A204.1 (cell line): ENCODE results near the gene SOD3.

Experiments used
- FAIRE-seq: peaks from 2 replicates; lab custom pipeline; 2012; peaks lifted over from hg19 to GRCh38; lab: Jason Lieb, UNC

The SOD3 gene

DNA sequence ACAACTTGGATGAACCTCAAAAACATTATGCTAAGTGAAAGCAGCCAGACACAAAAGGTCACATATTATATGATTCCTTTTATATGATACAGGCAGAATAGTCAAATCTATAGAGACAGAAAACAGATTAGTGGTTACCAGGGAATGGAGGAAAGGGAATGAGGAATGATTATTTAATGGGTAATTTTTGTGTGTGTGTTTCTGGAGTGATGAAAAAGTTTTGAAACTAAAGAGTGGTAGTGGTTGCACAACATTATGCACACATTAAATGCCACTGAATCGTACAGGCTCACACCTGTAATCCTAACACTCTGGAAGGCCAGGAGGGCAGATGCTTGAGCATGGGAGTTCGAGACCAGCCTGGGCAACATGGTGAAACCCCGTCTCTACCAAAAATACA, 19.6 kb upstream of the SOD3 start:
- FAIRE-seq: no peak

DNA sequence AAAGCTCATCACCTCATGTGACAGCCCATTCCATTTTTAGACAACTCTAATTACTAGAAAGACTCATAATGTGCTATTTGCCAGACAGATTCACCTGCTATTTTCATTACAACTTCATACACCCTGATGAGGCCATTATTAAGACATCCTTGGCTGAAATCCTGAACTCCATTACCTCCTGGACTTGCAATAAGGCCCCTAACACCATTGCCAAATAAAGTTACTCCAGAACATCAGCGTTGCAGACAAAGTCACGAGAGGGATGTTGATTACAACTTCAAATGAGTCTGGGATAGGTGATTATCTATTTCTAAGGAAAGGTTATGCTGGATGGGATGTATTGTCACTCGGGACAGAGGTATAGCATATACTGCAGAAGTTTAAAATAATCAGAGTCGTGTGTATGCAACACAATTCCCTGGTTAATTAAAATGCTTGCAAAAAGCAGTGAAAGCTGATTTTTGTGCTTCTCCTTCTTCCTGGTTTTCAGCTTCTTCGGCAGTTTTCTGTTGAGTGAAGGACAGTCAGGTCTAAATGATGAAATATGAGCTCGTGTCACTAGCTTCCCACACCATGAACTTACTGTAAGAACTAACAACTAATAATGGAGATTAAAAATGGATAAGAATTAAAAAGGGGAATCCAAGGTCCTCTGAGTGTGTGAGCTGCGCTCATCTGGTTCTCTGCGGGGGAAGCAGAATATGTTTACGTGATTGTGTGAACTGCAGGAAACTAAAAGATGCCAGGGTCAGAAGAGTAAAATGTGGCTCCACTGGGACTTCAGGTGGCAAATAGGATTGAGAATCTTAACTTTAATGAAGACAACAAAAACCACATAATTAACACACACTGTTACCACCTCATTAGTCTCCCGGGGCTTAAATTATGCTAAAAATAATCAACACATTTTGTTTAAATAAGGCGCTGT, 17.6 kb upstream of the SOD3 start:
- no peak for FAIRE-seq

DNA sequence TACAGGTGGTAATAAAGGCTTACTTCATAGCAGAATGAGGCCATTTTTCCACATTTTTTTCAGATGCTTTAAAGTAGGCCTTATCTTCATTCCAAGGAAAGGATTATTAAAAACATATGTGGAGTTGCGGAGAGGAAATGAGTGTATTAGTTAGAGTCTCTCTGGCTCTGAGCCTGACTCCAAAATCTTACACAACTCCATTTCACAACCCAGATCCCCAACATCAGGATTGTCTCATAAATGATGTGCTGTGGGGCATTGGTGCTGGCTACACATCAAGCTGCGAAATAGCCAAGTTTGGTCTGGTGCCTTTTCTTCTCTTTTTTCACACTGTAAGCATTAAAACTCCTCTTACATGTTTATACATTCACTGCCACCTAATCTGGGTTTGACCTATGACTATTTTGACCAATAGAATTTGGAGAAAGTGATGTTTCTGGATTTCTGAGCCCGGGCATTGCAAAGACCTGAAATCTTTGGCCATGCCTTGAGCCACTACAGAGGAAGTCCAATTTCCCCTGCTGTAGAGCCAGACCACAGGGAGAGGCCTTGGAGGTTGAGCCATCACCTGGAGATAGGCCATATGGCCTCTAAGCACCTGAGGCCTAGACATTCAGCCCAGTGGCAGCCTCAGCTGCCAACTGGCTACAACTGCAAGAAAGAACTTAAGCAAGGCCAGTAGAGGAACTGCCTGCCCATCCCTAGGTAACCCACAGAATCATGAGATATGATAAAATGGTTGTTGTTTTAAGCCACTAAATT, 16.7 kb upstream of the SOD3 start:
- FAIRE-seq: no peak

DNA sequence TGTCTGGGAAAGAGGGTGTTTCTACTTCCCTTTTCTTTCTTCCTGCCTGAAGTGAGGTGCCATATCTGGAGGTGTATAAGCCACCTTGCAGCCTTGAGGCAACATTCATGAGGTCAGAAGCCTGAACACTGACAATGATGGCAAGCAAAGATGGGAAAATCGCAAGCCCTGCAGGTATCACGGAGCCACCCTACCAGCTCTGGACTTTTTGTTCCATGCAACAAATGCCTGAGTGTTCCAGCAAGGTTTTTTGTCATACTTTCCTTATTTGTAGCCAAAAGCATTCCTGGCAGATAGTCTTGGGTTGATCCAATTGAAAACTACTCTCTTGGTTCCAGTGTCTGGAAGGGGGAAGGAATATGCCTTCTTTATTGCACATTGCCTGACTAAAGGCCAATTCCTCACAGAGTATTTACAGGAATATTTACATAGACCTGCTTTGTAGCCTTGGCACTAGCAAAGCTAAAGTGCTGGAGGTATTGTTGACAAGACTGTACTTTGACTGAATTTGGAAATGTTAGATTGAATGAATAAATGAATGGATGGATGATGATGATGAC, 14.4 kb upstream of the SOD3 start:
- no peak for FAIRE-seq

DNA sequence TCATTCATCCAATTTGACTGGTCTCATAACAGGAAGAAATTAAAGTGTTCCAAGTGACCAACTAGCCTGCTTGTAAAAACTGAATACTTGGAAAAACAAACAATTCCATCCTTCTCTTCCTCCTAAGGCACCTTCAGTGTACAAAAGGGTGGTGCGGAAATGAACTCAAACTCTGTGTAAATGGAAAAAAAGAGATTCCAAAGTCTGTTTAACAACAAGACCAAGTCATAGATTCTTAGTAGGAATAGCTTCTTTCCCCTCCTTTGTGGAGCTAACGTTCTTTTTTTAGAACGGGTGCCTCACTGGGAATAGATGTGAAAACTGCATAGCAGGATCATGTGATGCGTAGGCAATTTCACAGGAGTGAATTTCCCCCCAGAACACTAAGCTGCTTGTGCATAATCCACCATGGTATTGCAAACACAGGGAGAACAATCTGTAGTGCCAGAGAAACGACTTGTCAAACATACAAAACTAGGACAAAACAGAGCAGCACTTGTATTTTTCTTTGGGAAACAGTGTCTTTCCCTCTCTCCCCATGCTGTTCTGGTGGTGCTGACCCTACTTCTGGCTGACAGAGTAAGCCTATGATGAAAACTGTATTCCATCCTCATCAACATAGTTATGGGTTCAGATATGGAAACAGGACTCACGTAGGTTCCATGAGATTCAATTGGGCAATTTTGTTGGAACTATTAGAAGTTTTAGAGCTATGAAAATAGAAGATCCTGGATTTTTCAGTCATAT, 13.2 kb upstream of the SOD3 start:
- FAIRE-seq: no peak

DNA sequence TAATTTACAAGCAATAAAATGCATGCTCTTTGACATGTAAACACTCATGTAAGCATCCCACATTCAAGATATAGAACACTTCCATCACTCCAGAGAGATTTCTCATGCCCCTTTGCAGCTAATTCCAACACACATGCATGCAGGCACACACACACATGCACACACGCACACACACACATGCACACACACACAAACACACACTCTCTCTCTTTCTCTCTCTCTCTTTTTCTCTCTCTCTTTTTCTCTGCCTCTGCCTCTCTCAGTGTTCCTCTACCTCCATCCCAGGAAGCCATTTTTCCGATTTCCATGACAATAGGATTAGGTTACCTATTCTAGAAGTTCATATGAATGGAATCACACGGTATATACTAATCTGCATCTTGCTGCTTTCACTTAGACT, 11.9 kb upstream of the SOD3 start:
- FAIRE-seq: no peak

DNA sequence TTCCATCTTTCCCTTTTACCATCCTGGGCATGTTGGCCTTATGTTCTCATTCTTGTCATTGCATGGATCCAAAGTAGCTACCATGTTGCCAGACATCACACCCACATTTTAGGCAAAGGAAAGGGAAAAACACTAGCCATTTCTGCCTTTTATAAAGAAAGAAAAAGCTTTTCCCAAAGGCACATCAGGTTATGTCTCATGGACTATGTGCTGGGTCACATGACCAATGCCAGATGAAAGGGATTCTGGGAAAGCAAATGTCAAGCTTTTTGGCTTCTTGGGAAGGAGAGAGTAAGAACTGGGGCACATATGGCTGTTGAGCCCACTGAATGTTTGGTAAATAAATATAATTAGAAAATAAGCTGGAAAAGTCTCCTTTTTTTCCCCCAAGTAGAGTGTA, 4.3 kb upstream of the SOD3 start:
- FAIRE-seq: no peak

DNA sequence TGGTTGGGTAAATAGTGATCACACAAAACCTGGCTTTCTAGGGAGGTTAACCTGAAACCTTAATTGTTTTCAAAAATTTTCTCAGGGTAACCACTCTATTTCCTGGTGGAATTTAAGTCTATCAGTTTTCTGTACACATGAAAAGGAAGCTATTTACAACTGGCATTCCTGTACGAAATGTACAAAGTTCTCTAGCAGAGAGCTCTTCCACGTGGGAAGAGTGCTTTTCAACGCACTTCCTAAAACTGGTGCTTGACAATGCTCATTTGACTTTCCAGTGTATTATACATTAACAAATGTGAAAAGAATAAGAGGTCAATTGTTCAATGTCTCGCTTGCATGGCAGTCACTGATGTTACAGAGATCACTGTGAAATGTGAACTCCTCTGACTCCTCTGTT, 2.8 kb upstream of the SOD3 start:
- FAIRE-seq: no peak

DNA sequence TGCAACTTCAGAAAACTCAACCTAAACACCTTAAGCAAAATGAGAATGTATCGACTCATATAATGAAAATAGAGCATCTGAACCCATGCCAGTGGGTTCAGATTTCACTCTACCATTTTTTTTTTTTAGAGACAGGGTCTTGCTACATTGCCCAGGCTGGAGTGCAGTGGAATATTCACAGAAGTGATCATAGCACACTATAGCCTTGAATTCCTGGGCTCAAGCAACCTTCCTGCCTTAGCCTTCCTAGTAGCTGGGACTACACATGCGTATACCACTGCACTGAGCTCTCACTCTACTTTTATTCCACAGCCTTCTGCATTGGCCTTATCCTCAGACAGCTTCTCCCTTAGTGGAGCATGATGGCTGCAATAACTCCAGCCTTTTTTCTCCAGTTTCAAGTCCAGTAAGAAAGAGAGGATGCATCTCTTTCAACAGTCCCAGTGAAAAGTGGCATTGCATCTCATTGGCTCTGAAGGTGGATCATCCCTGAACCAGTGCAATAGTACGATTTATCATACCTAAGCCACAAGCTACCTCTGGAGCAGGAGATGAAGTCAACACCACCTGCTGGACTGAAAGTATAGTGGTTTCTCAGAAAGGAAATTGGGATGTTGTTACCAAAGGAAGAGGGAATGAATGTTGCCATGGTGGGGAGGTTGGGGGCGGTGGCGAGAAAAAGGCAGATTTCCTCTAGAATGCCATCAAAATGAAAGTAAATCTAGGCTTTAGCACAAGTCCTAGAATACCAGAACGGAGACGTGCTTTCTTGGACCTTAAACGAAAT, 2.0 kb upstream of the SOD3 start:
- no peak for FAIRE-seq

DNA sequence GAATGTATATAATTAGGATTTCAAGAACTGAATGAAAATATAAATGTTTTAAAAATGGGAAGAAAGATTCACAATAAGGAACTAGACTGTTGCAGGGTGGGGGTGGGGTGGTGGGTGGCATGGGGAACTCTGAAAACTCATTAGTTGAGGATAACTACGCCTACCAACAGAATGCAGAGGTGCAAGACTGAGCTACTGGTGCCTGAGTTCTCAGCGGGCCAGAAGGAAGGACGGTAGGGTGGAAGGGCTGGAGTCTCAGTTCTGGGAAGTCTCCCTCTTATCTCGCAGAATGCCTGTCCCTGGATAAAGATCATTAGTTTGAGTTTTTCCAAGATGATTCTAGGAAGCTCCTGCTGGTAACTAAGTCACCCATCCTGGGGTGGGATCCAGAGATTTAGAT, 1.3 kb upstream of the SOD3 start:
- FAIRE-seq: no peak

DNA sequence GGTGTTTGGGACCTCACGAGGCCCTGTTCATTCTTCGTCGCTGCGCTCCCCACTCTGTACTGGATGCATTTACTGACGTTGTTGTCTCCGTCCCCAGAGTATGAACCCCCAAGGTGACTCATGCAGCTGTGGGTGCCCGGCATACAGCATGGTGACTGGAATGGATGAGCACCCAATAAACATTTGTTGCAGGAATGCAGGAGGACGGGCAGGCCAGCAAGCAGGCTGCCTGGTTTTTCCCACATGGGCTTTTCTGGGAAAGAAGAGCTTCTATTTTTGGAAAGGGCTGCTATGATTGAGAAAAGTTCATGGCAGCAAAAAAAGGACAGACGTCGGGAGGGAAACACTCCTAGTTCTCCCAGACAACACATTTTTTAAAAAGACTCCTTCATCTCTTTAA, 893 bp upstream of the SOD3 start:
- FAIRE-seq: no peak

DNA sequence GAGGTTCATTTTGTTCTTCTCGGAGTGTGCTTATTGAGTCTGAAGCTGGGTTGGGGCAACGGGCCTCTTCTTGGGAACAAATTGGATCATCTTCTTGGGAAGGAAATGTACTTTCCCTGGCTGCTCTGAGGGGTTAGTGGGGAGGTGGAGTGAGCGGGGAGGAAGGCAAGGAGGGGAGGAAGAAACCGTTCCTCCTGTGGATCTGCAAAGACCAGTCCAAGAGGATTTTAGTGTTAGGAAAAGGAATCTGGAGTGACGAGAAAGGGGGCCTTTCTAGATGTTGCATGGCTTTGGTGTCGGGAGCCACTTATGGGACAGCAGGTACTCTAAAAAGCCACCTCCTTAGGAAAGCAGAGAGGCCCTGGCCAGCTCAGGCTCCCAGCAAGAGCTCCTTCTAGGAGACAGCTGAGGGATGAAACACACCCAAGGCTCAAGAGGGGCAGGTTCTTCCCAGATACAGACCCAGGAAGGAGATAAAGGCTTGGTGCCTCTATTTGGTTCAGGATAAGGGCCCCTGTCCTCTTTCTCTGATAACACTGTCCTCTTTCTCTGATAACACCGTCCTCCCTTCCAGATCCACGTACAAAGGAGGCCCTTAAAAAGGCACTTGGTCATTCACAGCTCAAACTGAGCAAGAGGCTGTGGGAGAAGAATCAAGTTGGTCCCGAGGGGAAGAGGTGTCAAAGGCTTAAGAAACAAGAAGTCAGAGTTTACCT, 451 bp downstream of the SOD3 start:
- no peak for FAIRE-seq

DNA sequence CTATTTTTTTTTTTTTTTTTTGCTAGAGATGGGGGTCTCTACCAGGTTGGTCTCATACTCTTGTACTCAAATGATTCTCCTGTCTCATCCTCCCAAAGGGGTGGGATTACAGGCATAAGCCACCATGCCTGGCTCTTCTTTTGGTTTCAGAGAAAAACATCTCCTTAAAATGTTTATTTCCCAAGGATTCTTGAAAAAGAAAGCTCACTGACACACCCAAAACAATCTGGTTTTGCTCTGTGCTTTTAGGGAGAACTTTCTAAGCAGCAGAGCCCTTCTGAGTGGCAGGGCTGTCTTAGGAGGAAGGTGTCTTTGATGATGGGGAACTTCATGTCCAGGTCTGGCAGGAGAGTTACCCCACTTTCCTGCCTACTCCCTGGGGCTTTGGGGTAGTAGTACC, 1.2 kb downstream of the SOD3 start:
- no peak for FAIRE-seq

DNA sequence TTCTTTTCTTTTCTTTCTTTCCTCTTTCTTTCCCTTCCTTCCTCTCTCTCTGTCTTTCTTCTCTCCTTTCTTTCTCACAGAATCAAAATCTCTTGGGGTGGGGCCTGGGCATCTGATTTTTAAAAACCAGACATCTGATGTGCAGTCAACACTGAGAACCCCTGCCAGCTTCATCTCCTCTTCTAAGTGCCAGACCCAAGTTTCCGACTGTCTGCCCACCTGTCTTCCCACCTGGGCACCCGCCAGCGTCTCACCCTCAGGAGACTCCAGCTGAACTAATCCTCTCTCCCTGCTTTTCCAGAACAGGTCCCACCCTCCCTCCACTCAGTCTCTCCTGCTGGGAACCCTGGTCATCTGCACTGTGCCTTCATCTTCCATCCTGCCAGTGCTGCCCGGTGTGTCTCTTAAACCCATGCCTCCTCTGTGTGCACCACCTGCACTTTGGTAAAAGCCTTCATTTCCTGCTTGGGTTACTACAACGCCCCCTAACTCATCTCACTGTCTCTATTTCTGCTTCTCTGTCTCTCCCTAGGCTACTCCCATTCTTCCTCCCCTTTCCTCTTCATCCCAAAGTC, 2.8 kb downstream of the SOD3 start:
- no peak for FAIRE-seq

DNA sequence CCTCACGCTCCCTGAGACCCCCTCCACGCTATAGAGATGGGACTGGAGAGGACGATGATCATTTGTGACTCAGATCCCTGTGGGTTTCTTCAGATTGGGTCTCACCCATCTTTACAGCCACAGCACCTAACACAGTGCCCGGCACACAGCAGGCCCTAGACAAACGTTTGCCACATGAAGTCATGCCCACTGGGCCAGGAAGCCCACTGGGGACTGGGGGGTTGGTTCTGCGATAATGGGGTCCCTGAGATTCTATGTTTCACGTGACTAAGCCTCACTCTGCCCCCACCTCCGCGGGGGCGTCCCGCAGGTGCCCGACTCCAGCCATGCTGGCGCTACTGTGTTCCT, 3.8 kb downstream of the SOD3 start:
- no peak for FAIRE-seq

DNA sequence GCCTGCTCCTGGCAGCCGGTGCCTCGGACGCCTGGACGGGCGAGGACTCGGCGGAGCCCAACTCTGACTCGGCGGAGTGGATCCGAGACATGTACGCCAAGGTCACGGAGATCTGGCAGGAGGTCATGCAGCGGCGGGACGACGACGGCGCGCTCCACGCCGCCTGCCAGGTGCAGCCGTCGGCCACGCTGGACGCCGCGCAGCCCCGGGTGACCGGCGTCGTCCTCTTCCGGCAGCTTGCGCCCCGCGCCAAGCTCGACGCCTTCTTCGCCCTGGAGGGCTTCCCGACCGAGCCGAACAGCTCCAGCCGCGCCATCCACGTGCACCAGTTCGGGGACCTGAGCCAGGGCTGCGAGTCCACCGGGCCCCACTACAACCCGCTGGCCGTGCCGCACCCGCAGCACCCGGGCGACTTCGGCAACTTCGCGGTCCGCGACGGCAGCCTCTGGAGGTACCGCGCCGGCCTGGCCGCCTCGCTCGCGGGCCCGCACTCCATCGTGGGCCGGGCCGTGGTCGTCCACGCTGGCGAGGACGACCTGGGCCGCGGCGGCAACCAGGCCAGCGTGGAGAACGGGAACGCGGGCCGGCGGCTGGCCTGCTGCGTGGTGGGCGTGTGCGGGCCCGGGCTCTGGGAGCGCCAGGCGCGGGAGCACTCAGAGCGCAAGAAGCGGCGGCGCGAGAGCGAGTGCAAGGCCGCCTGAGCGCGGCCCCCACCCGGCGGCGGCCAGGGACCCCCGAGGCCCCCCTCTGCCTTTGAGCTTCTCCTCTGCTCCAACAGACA, 4.4 kb downstream of the SOD3 start:
- FAIRE-seq: no peak

DNA sequence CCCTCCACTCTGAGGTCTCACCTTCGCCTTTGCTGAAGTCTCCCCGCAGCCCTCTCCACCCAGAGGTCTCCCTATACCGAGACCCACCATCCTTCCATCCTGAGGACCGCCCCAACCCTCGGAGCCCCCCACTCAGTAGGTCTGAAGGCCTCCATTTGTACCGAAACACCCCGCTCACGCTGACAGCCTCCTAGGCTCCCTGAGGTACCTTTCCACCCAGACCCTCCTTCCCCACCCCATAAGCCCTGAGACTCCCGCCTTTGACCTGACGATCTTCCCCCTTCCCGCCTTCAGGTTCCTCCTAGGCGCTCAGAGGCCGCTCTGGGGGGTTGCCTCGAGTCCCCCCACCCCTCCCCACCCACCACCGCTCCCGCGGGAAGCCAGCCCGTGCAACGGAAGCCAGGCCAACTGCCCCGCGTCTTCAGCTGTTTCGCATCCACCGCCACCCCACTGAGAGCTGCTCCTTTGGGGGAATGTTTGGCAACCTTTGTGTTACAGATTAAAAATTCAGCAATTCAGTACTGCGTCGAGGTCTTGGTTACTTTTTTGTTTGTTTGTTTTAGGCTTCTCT, 5.0 kb downstream of the SOD3 start:
- FAIRE-seq: no peak

DNA sequence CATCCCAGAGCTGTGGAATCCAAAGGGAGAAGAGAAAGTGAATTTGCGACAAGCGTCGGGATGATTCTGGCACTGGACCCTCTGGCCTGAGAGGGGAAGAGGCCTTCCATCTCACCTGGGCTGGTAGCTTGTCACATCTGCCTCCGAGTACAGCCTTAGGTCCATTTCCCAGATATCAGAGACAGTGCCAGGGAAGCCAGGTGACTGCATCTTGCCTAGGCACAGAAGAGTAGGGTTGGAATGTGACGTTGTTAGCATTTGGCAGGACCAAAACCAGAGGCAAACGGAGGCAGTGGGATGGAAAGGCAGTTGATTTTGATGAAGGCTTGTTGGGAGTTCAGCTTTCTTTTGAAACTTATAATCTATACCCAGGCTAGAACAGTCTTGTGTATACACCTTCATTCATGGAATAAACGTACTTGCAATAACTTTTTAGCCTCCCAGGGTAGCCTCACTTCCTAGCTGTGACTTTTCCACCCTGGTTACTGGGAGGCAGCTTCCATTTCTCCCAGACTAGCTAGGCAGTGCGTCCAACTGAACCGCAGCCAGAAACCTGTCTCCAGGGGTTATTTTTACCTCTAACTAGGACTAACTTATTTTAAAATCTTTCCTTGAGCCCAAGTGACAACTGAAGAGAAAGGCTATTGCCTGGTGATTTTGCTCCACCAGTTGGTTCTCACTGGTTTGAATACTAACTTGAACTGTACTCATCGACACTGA, 5.9 kb downstream of the SOD3 start:
- no peak for FAIRE-seq

DNA sequence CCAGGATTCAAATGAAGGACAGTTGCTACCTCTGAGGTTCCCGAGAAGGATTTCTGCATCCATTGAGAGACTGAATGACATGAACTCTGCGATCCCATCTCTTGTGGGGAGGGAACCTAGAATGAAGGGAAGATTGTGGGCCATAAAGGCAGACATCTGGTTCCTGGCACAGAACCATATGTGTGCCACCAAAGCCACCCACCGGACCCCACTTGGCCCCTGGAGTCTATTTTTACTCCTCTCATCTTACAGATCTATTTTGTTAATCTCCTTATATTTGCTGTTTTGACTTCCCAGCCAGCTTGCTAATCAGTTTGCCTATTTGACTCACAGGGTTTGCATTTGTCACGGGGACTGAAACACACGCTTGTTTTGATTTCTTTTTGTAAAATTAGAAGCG, 7.3 kb downstream of the SOD3 start:
- no peak for FAIRE-seq
